H1 (cell line): ENCODE measurements around the gene DMXL1. TPM values are rescaled to one million over a fixed set of nuclear protein-coding genes. Genes with fewer than 3 reads are reported as not detected.

Source experiments
- CTCF ChIA-PET: fragments of 300-600 bp; sonication (Branson Sonifier 250); formaldehyde crosslinking; loops from one replicate; lab custom pipeline; 2021; ENCODE audit not compliant: partially characterized antibody; lab: Charles Lee
- POLR2A ChIA-PET: fragments of 300-600 bp; sonication (Branson Sonifier 250); formaldehyde crosslinking; loops from one replicate; lab custom pipeline; 2021; ENCODE audit warnings: inconsistent platforms; ENCODE audit not compliant: partially characterized antibody; lab: Charles Lee
- DNase-seq, 2 experiments: peaks; one replicate each; pipeline versions ENCODE4 v3.0.0 to v3.0.0-alpha.2; 2010 to 2022; ENCODE audit warnings: low spot score in 2 of 2, low read depth in 1 of 2, mixed read lengths in 1 of 2
- FAIRE-seq: peaks from 2 replicates; lab custom pipeline; 2011; peaks lifted over from hg19 to GRCh38; lab: Jason Lieb, UNC
- H2AFZ ChIP-seq: 2 replicates; pipeline ENCODE4 v1.8.1; 2012; ENCODE audit warnings: low read length, inconsistent platforms
- H2AK5ac ChIP-seq: 2 replicates; pipeline ENCODE4 v1.6.1; 2013; ENCODE audit warnings: low read depth, low read length
- H2BK120ac ChIP-seq: replicated peaks from 2 replicates; pipeline ENCODE3; 2013; ENCODE audit warnings: low read depth, low read length, inconsistent platforms
- H2BK12ac ChIP-seq: 2 replicates; pipeline ENCODE4 v1.6.1; 2013; ENCODE audit warnings: low read depth, low read length
- H2BK15ac ChIP-seq: 2 replicates; pipeline ENCODE4 v1.6.1; 2013; ENCODE audit warnings: low read length
- H2BK20ac ChIP-seq: 2 replicates; pipeline ENCODE4 v1.6.1; 2013; ENCODE audit warnings: low read length
- H2BK5ac ChIP-seq: 2 replicates; pipeline ENCODE4 v1.6.1; 2013; ENCODE audit warnings: low read depth, low read length
- H3K14ac ChIP-seq: 2 replicates; pipeline ENCODE4 v1.6.1; 2013; ENCODE audit warnings: inconsistent platforms; ENCODE audit not compliant: insufficient read length
- H3K18ac ChIP-seq: 2 replicates; pipeline ENCODE4 v1.6.1; 2013; ENCODE audit warnings: low read length; ENCODE audit errors: extremely low read depth
- H3K23ac ChIP-seq: 2 replicates; pipeline ENCODE4 v1.6.1; 2013; ENCODE audit warnings: inconsistent platforms; ENCODE audit not compliant: insufficient read length
- H3K23me2 ChIP-seq: 2 replicates; pipeline ENCODE4 v1.6.1; 2013; ENCODE audit warnings: low read depth, low read length
- H3K27ac ChIP-seq: 2 replicates; pipeline ENCODE4 v1.6.1; 2011; ENCODE audit warnings: low read depth, low read length, inconsistent platforms
- H3K27me3 ChIP-seq, 4 experiments: replicated peaks in 1 of 4; 1 replicate in 1 of 4; 2 replicates in 3 of 4; pipeline versions ENCODE4 v1.6.1 to v1.8.1; 2011 to 2013; ENCODE audit warnings: low read length in 3 of 4, mild to moderate bottlenecking in 3 of 4, inconsistent platforms in 2 of 4, mixed read lengths in 2 of 4, moderate library complexity in 1 of 4; ENCODE audit not compliant: control insufficient read depth in 3 of 4, insufficient read depth in 3 of 4; ENCODE audit errors: extremely low read depth in 1 of 4
- H3K36me3 ChIP-seq, 4 experiments: 2 replicates each; pipeline versions ENCODE4 v1.6.1 to v1.8.1; 2011 to 2013; ENCODE audit warnings: mild to moderate bottlenecking in 4 of 4, low read length in 3 of 4, moderate library complexity in 2 of 4, control low read depth in 1 of 4, inconsistent platforms in 1 of 4; ENCODE audit not compliant: insufficient read depth in 4 of 4, control insufficient read depth in 2 of 4
- H3K4ac ChIP-seq: replicated peaks from 2 replicates; pipeline ENCODE3; 2013; ENCODE audit warnings: low read length, low read depth, mixed read lengths, inconsistent platforms; ENCODE audit not compliant: insufficient read length
- H3K4me1 ChIP-seq, 4 experiments: replicated peaks in 1 of 4; 1 replicate in 1 of 4; 2 replicates in 3 of 4; pipeline versions ENCODE4 v1.6.1 to v1.8.1; 2011 to 2013; ENCODE audit warnings: low read length in 3 of 4, inconsistent platforms in 2 of 4, mixed read lengths in 1 of 4; ENCODE audit not compliant: insufficient read depth in 4 of 4, control insufficient read depth in 3 of 4
- H3K4me2 ChIP-seq, 2 experiments: 2 replicates each; pipeline versions ENCODE4 v1.6.1 to v1.8.1; 2011 to 2013; ENCODE audit warnings: low read depth in 2 of 2, low read length in 2 of 2, control low read depth in 1 of 2, inconsistent platforms in 1 of 2, mild to moderate bottlenecking in 1 of 2; ENCODE audit not compliant: insufficient read depth in 1 of 2
- H3K4me3 ChIP-seq, 4 experiments: fragments of 200-600, 300-600 bp in 1 of 4; sonication (generic), shearing (Covaris generic), sonication (Bioruptor Twin) in 1 of 4; 2 replicates each; pipeline versions ENCODE4 v1.5.1 to v1.8.1; 2011 to 2016; ENCODE audit warnings: low read length in 4 of 4, low read depth in 3 of 4, control low read depth in 2 of 4, inconsistent platforms in 2 of 4, mild to moderate bottlenecking in 2 of 4, mixed read lengths in 1 of 4, moderate library complexity in 1 of 4; ENCODE audit not compliant: insufficient read depth in 2 of 4; ENCODE audit errors: extremely low read depth in 1 of 4
- H3K56ac ChIP-seq: replicated peaks from 2 replicates; pipeline ENCODE3; 2013; ENCODE audit warnings: low read depth, mild to moderate bottlenecking, mixed read lengths, low read length, inconsistent platforms; ENCODE audit not compliant: insufficient read length
- H3K79me1 ChIP-seq: 2 replicates; pipeline ENCODE4 v1.6.1; 2013; ENCODE audit warnings: low read depth, low read length, control low read depth
- H3K79me2 ChIP-seq, 2 experiments: 2 replicates each; pipeline versions ENCODE4 v1.6.1 to v1.8.1; 2012 to 2013; ENCODE audit warnings: low read length in 2 of 2, mild to moderate bottlenecking in 2 of 2, inconsistent platforms in 1 of 2; ENCODE audit not compliant: insufficient read depth in 2 of 2, control insufficient read depth in 1 of 2
- H3K9ac ChIP-seq, 4 experiments: replicated peaks in 1 of 4; 1 replicate in 1 of 4; 2 replicates in 3 of 4; pipeline versions ENCODE4 v1.6.1 to v1.8.1; 2011 to 2013; ENCODE audit warnings: low read depth in 3 of 4, low read length in 3 of 4, control low read depth in 2 of 4, mild to moderate bottlenecking in 2 of 4, moderate library complexity in 2 of 4, inconsistent platforms in 1 of 4; ENCODE audit errors: extremely low read depth in 1 of 4
- H3K9me3 ChIP-seq, 2 experiments: 2 replicates each; pipeline versions ENCODE4 v1.6.1 to v1.8.1; 2012 to 2013; ENCODE audit warnings: mild to moderate bottlenecking in 2 of 2, moderate library complexity in 2 of 2, control low read depth in 1 of 2, inconsistent platforms in 1 of 2, low read depth in 1 of 2, low read length in 1 of 2, mixed read lengths in 1 of 2; ENCODE audit not compliant: insufficient read depth in 2 of 2
- H4K20me1 ChIP-seq, 2 experiments: replicated peaks in 1 of 2; 2 replicates each; pipeline versions ENCODE3 to v1.8.1; 2011 to 2013; ENCODE audit warnings: inconsistent platforms in 2 of 2, low read length in 2 of 2, mild to moderate bottlenecking in 1 of 2; ENCODE audit not compliant: insufficient read depth in 2 of 2, control insufficient read depth in 1 of 2
- H4K5ac ChIP-seq: 2 replicates; pipeline ENCODE4 v1.6.1; 2013; ENCODE audit warnings: low read length, low read depth, mixed read lengths, inconsistent platforms; ENCODE audit not compliant: insufficient read length
- H4K8ac ChIP-seq: 2 replicates; pipeline ENCODE4 v1.8.0; 2013; ENCODE audit warnings: mild to moderate bottlenecking, moderate library complexity, low read length, inconsistent platforms; ENCODE audit not compliant: insufficient read depth; ENCODE audit errors: extremely low read depth
- H4K91ac ChIP-seq: replicated peaks from 2 replicates; pipeline ENCODE3; 2013; ENCODE audit warnings: low read length, mixed read lengths, inconsistent platforms; ENCODE audit not compliant: insufficient read length
- FOSL1 ChIP-seq: IDR thresholded peaks from 2 replicates; pipeline ENCODE4 v1.6.1; 2011; ENCODE audit warnings: mild to moderate bottlenecking, low read depth, low read length, moderate library complexity; ENCODE audit not compliant: insufficient read depth
- MAX ChIP-seq: IDR thresholded peaks from 2 replicates; pipeline ENCODE4 v1.6.1; 2012; ENCODE audit warnings: inconsistent platforms
- WGBS, 2 experiments: shearing (Covaris generic) in 1 of 2; methylation state at CpG; one replicate each; pipeline versions ENCODE4 v1.1.6 to v1.1.7; 2013 to 2015; ENCODE audit warnings: low lambda C conversion rate in 2 of 2, mixed read lengths in 2 of 2, inconsistent platforms in 1 of 2, low coverage in 1 of 2, missing lambda C conversion rate in 1 of 2; ENCODE audit not compliant: insufficient replicate concordance in 2 of 2, insufficient coverage in 1 of 2, insufficient read length in 1 of 2; ENCODE audit errors: extremely low coverage in 1 of 2, missing lambda C conversion rate in 1 of 2; 5-methylcytosine and 5-hydroxymethylcytosine counted together
- polyA plus RNA-seq, 7 experiments: library from polyadenylated mRNA; depleted of rRNA in 3 of 7; stranded (reverse) in 5 of 7; unstranded in 2 of 7; fragments of >200 nt in 5 of 7; fragments of 200-250 nt in 2 of 7; gene quantifications; 1 replicate in 5 of 7; 2 replicates in 1 of 7; 4 replicates in 1 of 7; pipeline versions ENCODE4 v1.2.1 to v1.2.3, GENCODE V29; 2011 to 2013; ENCODE audit warnings: missing spikeins in 2 of 7, mixed read lengths in 2 of 7
- total RNA-seq: library from RNA; stranded (reverse); fragmentation: NEBNext Ultra II Directional; extraction: Animal tissue kit (Norgen Biotek cat#: 25700); gene quantifications from 2 replicates; pipeline ENCODE4 v1.2.1, GENCODE V29; 2021

DMXL1 gene
- total and polyA plus RNA-seq, 2 of the 8 experiments (the other 6 are each of a cell fraction or from before 2014, with no cell fraction given): 10.1 to 43.9 TPM

DNA sequence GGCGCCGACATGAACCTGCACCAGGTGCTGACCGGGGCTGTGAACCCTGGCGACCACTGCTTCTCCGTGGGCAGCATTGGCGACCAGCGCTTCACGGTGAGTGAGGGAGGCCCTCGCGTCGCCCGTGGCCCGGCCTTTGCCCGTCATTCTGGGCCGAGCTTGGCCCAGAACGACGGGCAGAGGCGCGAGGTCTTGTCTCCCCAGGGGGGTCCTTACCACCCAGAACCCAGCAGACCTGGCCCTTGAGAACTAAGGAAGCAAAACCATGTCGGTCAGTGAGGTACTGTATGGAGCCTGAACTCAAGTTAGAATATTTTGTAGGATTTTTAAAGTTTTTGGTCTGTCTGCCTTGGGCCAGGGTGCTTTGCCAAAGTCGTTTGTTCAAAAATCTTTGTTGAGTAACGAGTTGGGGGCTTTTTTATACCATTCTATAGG, 691 bp downstream of the DMXL1 start:
- Histone ChIP-seq H3K27me3 (no peaks in the 10 kb centered on the region), H4K8ac (peak overlapping the region; percentile 98; the same call in 1 of the 2 replicates), H2BK120ac (peak overlapping the region; percentile 83), H3K79me1 (no peaks in the 10 kb centered on the region), H3K4me2 (peak overlapping the region; percentile 85 to 89), H2BK12ac (peak overlapping the region; percentile 68; the same call in 1 of the 2 replicates), H3K79me2 (peaks cover 6 to 50% of the 10 kb centered on the region in 2 experiments), H2AFZ (no peak overlapping the region), H3K27ac (peak overlapping the region; percentile 84), H3K4me3 (peak overlapping the region; percentile 78 to 96 (median 85)), H3K56ac (peak overlapping the region; percentile 67), H3K23ac (no peak overlapping the region), H3K23me2 (peaks cover 2% of the 10 kb centered on the region; the same call in 1 of the 2 replicates), H2AK5ac (no peak overlapping the region), H3K36me3 (no peaks in the 10 kb centered on the region), H2BK15ac (no peak overlapping the region), H3K9me3 (no peaks in the 10 kb centered on the region), H4K20me1 (peaks cover 0 to 2% of the 10 kb centered on the region in 2 experiments), H4K5ac (peak overlapping the region; percentile 92), H3K9ac (peak overlapping the region; percentile 86 to 95 (median 92)), H3K4me1 (peaks cover 0 to 7% (median 2%) of the 10 kb centered on the region in 4 experiments; a peak in 5 of 7 replicates), H3K4ac (no peak overlapping the region), H2BK5ac (peak overlapping the region; percentile 99), H2BK20ac (no peak overlapping the region), H3K14ac (no peak overlapping the region), H3K18ac (peak overlapping the region; percentile 86), H4K91ac (peak overlapping the region; percentile 85)
- DNase-seq (no peak), FAIRE-seq (no peak)
- ChIA-PET CTCF (interaction anchor here (1.7 kb wide), 1 partner anchor 49 kb away, joined by 3 read pairs; no protein-coding TSS in a partner anchor), POLR2A (interaction anchor here (1.0 to 2.4 kb wide), 7 partner anchors 8 to 49 kb away, joined by 3 to 44 read pairs (median 3); no protein-coding TSS in a partner anchor)
- 0 out of 2 replicates have a peak, but pooled peaks have one; percentile 1 for TF ChIP-seq MAX
- TF ChIP-seq FOSL1: no peak
- WGBS, 2 experiments: 2% methylated on average over 22 of the region's 22 CpGs; no CpG with 5 or more reads in 1 of the 2 experiments
